K562 (cell line): Measurements from ENCODE around the gene RETREG1. TPM values are rescaled to one million over a fixed set of nuclear protein-coding genes. Genes with fewer than 3 reads are reported as not detected.

Experiments
- ATAC-seq: fragments of 200-7000 bp; cut with Tn5 transposase; 3 replicates; pipeline ENCODE4 v1.9.1; 2020; ENCODE audit warnings: moderate library complexity
- BruUV-seq: library from RNA; stranded (reverse); fragments of 400-500 nt; replicated peaks from 2 replicates; lab custom pipeline; 2021; lab: Mats Ljungman, UMichigan
- CTCF ChIA-PET: fragments of 300-600 bp; formaldehyde crosslinking; extraction: SDS; loops from one replicate; lab custom pipeline; 2021; ENCODE audit warnings: low intra/inter-chr PET ratio; lab: Yijun Ruan, JAX
- POLR2A ChIA-PET: fragments of 300-600, 350-650 bp; sonication (Branson Sonifier 250); formaldehyde crosslinking; extraction: SDS; loops from one replicate; lab custom pipeline; 2021; ENCODE audit warnings: antibody characterized with exemption, inconsistent platforms; lab: Yijun Ruan, JAX
- DNase-seq, 4 experiments: peaks; one replicate each; pipeline versions ENCODE4 v3.0.0 to v3.0.0-alpha.2; 2011 to 2018; ENCODE audit warnings: low spot score in 3 of 4, mixed read lengths in 3 of 4; ENCODE audit errors: extremely low read depth in 1 of 4
- FAIRE-seq: peaks from 2 replicates; lab custom pipeline; 2011; peaks lifted over from hg19 to GRCh38; lab: Jason Lieb, UNC
- H2AFZ ChIP-seq: 2 replicates; pipeline ENCODE4 v1.6.0; 2011; ENCODE audit warnings: low read depth, low read length, control low read depth, inconsistent platforms
- H3K27ac ChIP-seq: fragments of 200-600 bp; 3 replicates; pipeline ENCODE4 v1.8.0; 2011; ENCODE audit warnings: low read depth, mild to moderate bottlenecking, control low read depth, inconsistent platforms, low read length, moderate library complexity, mixed read lengths; ENCODE audit errors: extremely low read depth
- H3K27me3 ChIP-seq, 2 experiments: fragments of 300-600 bp in 1 of 2; 2 replicates in 1 of 2; 3 replicates in 1 of 2; pipeline versions ENCODE4 v1.6.0 to v1.8.0; 2011; ENCODE audit warnings: inconsistent platforms in 2 of 2, low read length in 2 of 2, mild to moderate bottlenecking in 1 of 2, mixed read lengths in 1 of 2, moderate library complexity in 1 of 2; ENCODE audit not compliant: control insufficient read depth in 2 of 2, insufficient read depth in 2 of 2
- H3K36me3 ChIP-seq: fragments of 300-600 bp; 3 replicates; pipeline ENCODE4 v1.8.0; 2011; ENCODE audit warnings: mild to moderate bottlenecking, low read length, inconsistent platforms; ENCODE audit not compliant: control insufficient read depth, insufficient read depth
- H3K4me1 ChIP-seq, 2 experiments: fragments of 200-600 bp in 1 of 2; replicated peaks in 1 of 2; 2 replicates in 1 of 2; 3 replicates in 1 of 2; pipeline versions ENCODE4 v1.5.1 to v1.8.0; 2011; ENCODE audit warnings: inconsistent platforms in 2 of 2, low read length in 2 of 2, mild to moderate bottlenecking in 1 of 2, mixed read lengths in 1 of 2, moderate library complexity in 1 of 2; ENCODE audit not compliant: control insufficient read depth in 2 of 2, insufficient read depth in 2 of 2
- H3K4me2 ChIP-seq: 2 replicates; pipeline ENCODE4 v1.6.1; 2011; ENCODE audit warnings: low read length, control low read depth, inconsistent platforms, mixed read lengths; ENCODE audit not compliant: insufficient read depth
- H3K4me3 ChIP-seq: fragments of 200-600 bp; sonication (generic), shearing (Covaris generic); 2 replicates; pipeline ENCODE4 v1.5.1; 2016; ENCODE audit warnings: control low read depth, inconsistent platforms
- H3K79me2 ChIP-seq: fragments of 200-600 bp; 3 replicates; pipeline ENCODE4 v1.8.0; 2011; ENCODE audit warnings: low read length, inconsistent platforms; ENCODE audit not compliant: control insufficient read depth, insufficient read depth
- H3K9ac ChIP-seq, 2 experiments: 2 replicates each; pipeline versions ENCODE4 v1.6.0 to v1.6.1; 2011; ENCODE audit warnings: low read depth in 2 of 2, low read length in 2 of 2, control low read depth in 1 of 2, inconsistent platforms in 1 of 2, mild to moderate bottlenecking in 1 of 2, mixed read lengths in 1 of 2; ENCODE audit not compliant: insufficient read depth in 1 of 2
- H3K9me1 ChIP-seq: one replicate; pipeline ENCODE4 v1.6.0; 2011; ENCODE audit warnings: inconsistent platforms, mild to moderate bottlenecking, low read length, moderate library complexity; ENCODE audit not compliant: control insufficient read depth, insufficient read depth
- H3K9me3 ChIP-seq: replicated peaks from 2 replicates; pipeline ENCODE4 v1.5.1; 2011; ENCODE audit warnings: low read depth, low read length, inconsistent platforms; ENCODE audit not compliant: control insufficient read depth, insufficient read depth
- H4K20me1 ChIP-seq: replicated peaks from 2 replicates; pipeline ENCODE4 v1.6.1; 2011; ENCODE audit warnings: low read length, inconsistent platforms, mixed read lengths; ENCODE audit not compliant: control insufficient read depth, insufficient read depth
- ZNF444 ChIP-seq: fragments of 250-450 bp; sonication (Bioruptor Pico); IDR thresholded peaks from 2 replicates; pipeline ENCODE4 v1.4.0; 2020; ENCODE audit warnings: mild to moderate bottlenecking, moderate library complexity
- WGBS: fragments of 100-300 bp; shearing (Covaris generic); methylation state at CpG from one replicate; pipeline ENCODE4 v1.1.6; 2016; ENCODE audit warnings: low coverage, mixed read lengths; ENCODE audit not compliant: insufficient coverage; ENCODE audit errors: missing lambda C conversion rate; 5-methylcytosine and 5-hydroxymethylcytosine counted together
- in situ Hi-C: fragments of 300-500 bp; cut with MboI; formaldehyde crosslinking; loops from 4 replicates; pipeline ENCODE4 v1.15.0; 2018; ENCODE audit warnings: inconsistent platforms, mixed read lengths
- intact Hi-C: fragments of 100-400 bp; cut with micrococcal nuclease; formaldehyde crosslinking; loops from 2 replicates; pipeline ENCODE4 v1.14.2; 2022
- polyA plus RNA-seq, 8 experiments: library from polyadenylated mRNA; depleted of rRNA in 4 of 8; stranded (reverse) in 5 of 8; unstranded in 3 of 8; fragments of >200 nt; fragmentation: Nextera tagmentation in 2 of 8; fragmentation: Illumina TruSeq in 1 of 8; extraction: Ambion mirVana in 2 of 8; extraction: Trizol in 1 of 8; gene quantifications; 2 replicates each; pipeline versions ENCODE4 v1.2.1 to v1.2.3, GENCODE V29; 2011 to 2014; ENCODE audit warnings: inconsistent platforms in 1 of 8, missing spikeins in 1 of 8
- total RNA-seq, 7 experiments: library from RNA; depleted of rRNA in 6 of 7; stranded (reverse); fragments of >200 nt in 6 of 7; fragmentation: Illumina TruSeq in 2 of 7; extraction: Trizol in 2 of 7; gene quantifications; 2 replicates each; pipeline versions ENCODE4 v1.2.1 to v1.2.3, GENCODE V29; 2011 to 2021; ENCODE audit warnings: low replicate concordance in 1 of 7
- TF ChIP-seq, protein P1 (sequence below): sonication (generic); formaldehyde crosslinking; IDR thresholded peaks from 2 replicates; pipeline ENCODE4 v1.8.0; 2022; ENCODE audit warnings: missing genetic modification reagents, mild to moderate bottlenecking, borderline replicate concordance

RETREG1 gene
- total and polyA plus RNA-seq, 9 of the 15 experiments (the other 6 are each of a cell fraction or from before 2014, with no cell fraction given), result 0.01 to 0.20 (median 0.08) TPM; not detected in 5

DNA sequence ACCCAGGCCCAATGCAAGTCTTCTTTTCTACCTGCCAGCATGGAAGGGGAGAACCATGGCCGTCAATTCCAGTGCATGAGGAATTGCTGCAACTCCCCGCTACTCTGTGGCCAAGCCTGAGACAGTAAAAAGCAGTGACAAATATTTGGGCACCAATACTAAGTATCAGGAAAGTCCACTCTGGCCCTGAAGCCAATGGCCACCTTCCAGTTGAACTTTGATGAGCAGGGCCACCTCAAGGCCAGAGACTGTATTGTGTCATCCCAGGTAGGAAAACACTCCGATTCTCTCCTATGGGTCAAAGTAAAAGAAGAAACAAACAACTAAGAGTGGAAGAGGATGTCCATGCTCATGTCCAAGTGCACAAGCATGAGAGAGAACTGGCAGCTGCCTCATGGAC is 27.1 kb downstream of the RETREG1 start (continued):
- TF ChIP-seq, protein P1, sequence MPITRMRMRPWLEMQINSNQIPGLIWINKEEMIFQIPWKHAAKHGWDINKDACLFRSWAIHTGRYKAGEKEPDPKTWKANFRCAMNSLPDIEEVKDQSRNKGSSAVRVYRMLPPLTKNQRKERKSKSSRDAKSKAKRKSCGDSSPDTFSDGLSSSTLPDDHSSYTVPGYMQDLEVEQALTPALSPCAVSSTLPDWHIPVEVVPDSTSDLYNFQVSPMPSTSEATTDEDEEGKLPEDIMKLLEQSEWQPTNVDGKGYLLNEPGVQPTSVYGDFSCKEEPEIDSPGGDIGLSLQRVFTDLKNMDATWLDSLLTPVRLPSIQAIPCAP (CRISPR knock-in tag), result no peak

GRCh38 chr5:16588434-16589214 is 28.2 kb downstream of the RETREG1 start:
- Histone ChIP-seq H4K20me1 (no peaks in the 10 kb centered on the region), H3K9ac (no peak overlapping the region), H3K79me2 (no peaks in the 10 kb centered on the region), H3K27me3 (peaks cover 0 to 8% of the 10 kb centered on the region in 2 experiments; a peak in 1 of 5 replicates), H3K36me3 (no peaks in the 10 kb centered on the region), H3K4me2 (no peak overlapping the region), H3K4me3 (no peak overlapping the region), H3K9me1 (no peaks in the 10 kb centered on the region), H3K9me3 (no peaks in the 10 kb centered on the region), H2AFZ (no peak overlapping the region), H3K4me1 (no peaks in the 10 kb centered on the region), H3K27ac (no peak overlapping the region)
- ATAC-seq (no peak), FAIRE-seq (no peak), DNase-seq (no peak)
- TF ChIP-seq ZNF444, result no peak
- intact Hi-C loops, result no loop called here
- no TSS peak for BruUV-seq
- CTCF ChIA-PET, result no interaction called here
- in situ Hi-C loops, result no loop called here
- POLR2A ChIA-PET, result interaction anchor here (1.5 kb wide), 1 partner anchor 11 kb away, joined by 6 read pairs; no protein-coding TSS in a partner anchor
- 3% methylated on average over 10 of the region's 10 CpGs for WGBS
